Upper lobe of left lung (tissue), 6 donors: ENCODE measurements around the gene SYNCRIP. TPM values are rescaled to one million over a fixed set of nuclear protein-coding genes. Genes with fewer than 3 reads are reported as not detected.
"Not testable (repeated sequence)": the region's sequence is repeated elsewhere in the genome, so short reads cannot be mapped to it uniquely, and the experiment has no call there.

Source experiments
- ATAC-seq, 2 donors: fragments of 200-7000 bp; cut with Tn5 transposase; one replicate each; pipeline ENCODE4 v1.9.1; 2022; ENCODE audit warnings: mild to moderate bottlenecking in 2 of 2, moderate library complexity in 2 of 2; ENCODE audit not compliant: low FRiP score in 2 of 2
- DNase-seq, 2 donors: peaks; one replicate each; pipeline ENCODE4 v3.0.0-alpha.2; 2019 to 2020
- H3K27ac ChIP-seq, 4 donors: fragments of 200-600 bp; sonication (generic); one replicate each; pipeline ENCODE4 v1.5.1; 2016 to 2019
- H3K27me3 ChIP-seq, 4 donors: fragments of 200-600 bp; sonication (generic); one replicate each; pipeline ENCODE4 v1.5.1; 2017 to 2019
- H3K36me3 ChIP-seq, 4 donors: fragments of 200-600 bp; sonication (generic); one replicate each; pipeline ENCODE4 v1.5.1; 2016 to 2019
- H3K4me1 ChIP-seq, 4 donors: fragments of 200-600 bp; sonication (generic); one replicate each; pipeline ENCODE4 v1.5.1; 2018 to 2019
- H3K4me3 ChIP-seq, 4 donors: fragments of 200-600 bp; sonication (generic); one replicate each; pipeline ENCODE4 v1.5.1; 2017 to 2019; ENCODE audit warnings: mild to moderate bottlenecking in 2 of 4, moderate library complexity in 1 of 4
- H3K9me3 ChIP-seq, 4 donors: fragments of 200-600 bp; sonication (generic); one replicate each; pipeline ENCODE4 v1.5.1; 2018 to 2019
- CTCF ChIP-seq, 6 experiments: fragments of 450-650 bp in 4 of 6; fragments of 200-600 bp in 2 of 6; sonication (generic) in 2 of 6; IDR thresholded peaks; one replicate each; pipeline ENCODE4 v1.5.1; 2016 to 2019; ENCODE audit warnings: antibody characterized with exemption in 6 of 6
- EP300 ChIP-seq, 4 donors: sonication (generic); formaldehyde crosslinking; IDR thresholded peaks; one replicate each; pipeline ENCODE4 v1.5.1; 2017; ENCODE audit warnings: antibody characterized with exemption in 4 of 4, control low read depth in 2 of 4
- POLR2A ChIP-seq, 4 donors: fragments of 450-650 bp; IDR thresholded peaks; one replicate each; pipeline ENCODE4 v1.5.1; 2016 to 2017; ENCODE audit warnings: antibody characterized with exemption in 4 of 4, mild to moderate bottlenecking in 2 of 4
- POLR2AphosphoS5 ChIP-seq, 2 donors: sonication (generic); formaldehyde crosslinking; IDR thresholded peaks; one replicate each; pipeline ENCODE4 v1.5.1; 2017; ENCODE audit warnings: antibody characterized with exemption in 2 of 2
- WGBS, 2 donors: methylation state at CpG; one replicate each; pipeline ENCODE4 v1.1.5; 2017 to 2018; 5-methylcytosine and 5-hydroxymethylcytosine counted together
- total RNA-seq, 6 donors: library from RNA; depleted of rRNA in 4 of 6; stranded (reverse); fragments of >200 nt in 4 of 6; gene quantifications; one replicate each; pipeline versions ENCODE4 v1.1.0 to v1.2.1, GENCODE V29; 2016 to 2021
- donor health status: DM: no; HTN: no; CAD: no; lungs with moderate emphysema.
- donor health status: DM: no; HTN: yes; CAD: no; lungs with severe emphysema.

The SYNCRIP gene
- total RNA-seq, 6 donors from 2014 or later = 30.4 to 87.8 (median 65.1) TPM

- peaks cover 0 to 7% (median 0%) of the 10 kb centered on the region in 4 donors for H3K36me3 ChIP-seq
- DNase-seq = no peak
- ATAC-seq = no peak
- H3K27ac ChIP-seq = no peak overlapping the region
- no peak overlapping the region for H3K4me3 ChIP-seq
- WGBS, 2 donors = 65 to 77% methylated on average over 2 of the region's 2 CpGs
- H3K27me3 ChIP-seq = no peaks in the 10 kb centered on the region
- peaks cover 19 to 34% (median 23%) of the 10 kb centered on the region in 4 donors for H3K4me1 ChIP-seq
- TF ChIP-seq CTCF (IDR thresholded peaks at IDR 0.05) (no peak), POLR2A (IDR thresholded peaks at IDR 0.05) (no peak), POLR2AphosphoS5 (IDR thresholded peaks at IDR 0.05) (no peak), EP300 (IDR thresholded peaks at IDR 0.05) (no peak)
- H3K9me3 ChIP-seq = no peaks in the 10 kb centered on the region
These were observed 66.2 kb downstream of the SYNCRIP start for GRCh38 chr6:85576476-85576875.

GRCh38 chr6:85574932-85575598 lies 67.6 kb downstream of the SYNCRIP start:
- ATAC-seq (no peak), DNase-seq (no peak)
- peaks cover 15 to 21% (median 18%) of the 10 kb centered on the region in 4 donors for H3K4me1 ChIP-seq
- no peaks in the 10 kb centered on the region for H3K27me3 ChIP-seq
- H3K27ac ChIP-seq = no peak overlapping the region
- TF ChIP-seq CTCF (IDR thresholded peaks at IDR 0.05) (no peak), POLR2AphosphoS5 (IDR thresholded peaks at IDR 0.05) (no peak), POLR2A (IDR thresholded peaks at IDR 0.05) (no peak), EP300 (IDR thresholded peaks at IDR 0.05) (no peak)
- no peaks in the 10 kb centered on the region for H3K9me3 ChIP-seq
- H3K36me3 ChIP-seq = peaks cover 0 to 18% (median 3%) of the 10 kb centered on the region in 4 donors
- H3K4me3 ChIP-seq = no peak overlapping the region

GRCh38 chr6:85569323-85569722 lies 73.4 kb downstream of the SYNCRIP start:
- H3K4me3 ChIP-seq = no peak overlapping the region
- no peaks in the 10 kb centered on the region for H3K9me3 ChIP-seq
- no peak overlapping the region for H3K27ac ChIP-seq
- no peaks in the 10 kb centered on the region for H3K27me3 ChIP-seq
- no peak for TF ChIP-seq EP300 (IDR thresholded peaks at IDR 0.05)
- TF ChIP-seq POLR2AphosphoS5 (IDR thresholded peaks at IDR 0.05) = no peak
- no peak for TF ChIP-seq CTCF (IDR thresholded peaks at IDR 0.05)
- no peak for TF ChIP-seq POLR2A (IDR thresholded peaks at IDR 0.05)
- no peaks in the 10 kb centered on the region for H3K4me1 ChIP-seq
- H3K36me3 ChIP-seq = peaks cover 0 to 37% (median 4%) of the 10 kb centered on the region in 4 donors
- DNase-seq = no peak
- ATAC-seq = no peak

GRCh38 chr6:85568411-85568810 lies 74.3 kb downstream of the SYNCRIP start:
- Histone ChIP-seq H3K9me3 (no peaks in the 10 kb centered on the region), H3K27me3 (no peaks in the 10 kb centered on the region), H3K4me3 (no peak overlapping the region), H3K36me3 (peaks cover 0 to 42% (median 4%) of the 10 kb centered on the region in 4 donors), H3K4me1 (no peaks in the 10 kb centered on the region), H3K27ac (no peak overlapping the region)
- TF ChIP-seq POLR2A (IDR thresholded peaks at IDR 0.05) (no peak), EP300 (IDR thresholded peaks at IDR 0.05) (no peak), CTCF (IDR thresholded peaks at IDR 0.05) (no peak), POLR2AphosphoS5 (IDR thresholded peaks at IDR 0.05) (no peak)
- no peak for DNase-seq
- 91 to 93% methylated on average over 6 of the region's 6 CpGs for WGBS, 2 donors
- no peak for ATAC-seq

- no peaks in the 10 kb centered on the region for H3K27me3 ChIP-seq
- no peak for DNase-seq
- no peak for TF ChIP-seq POLR2A (IDR thresholded peaks at IDR 0.05)
- TF ChIP-seq CTCF (IDR thresholded peaks at IDR 0.05) = no peak
- TF ChIP-seq POLR2AphosphoS5 (IDR thresholded peaks at IDR 0.05) = no peak
- no peak for TF ChIP-seq EP300 (IDR thresholded peaks at IDR 0.05)
- H3K27ac ChIP-seq = no peak overlapping the region
- H3K9me3 ChIP-seq = no peaks in the 10 kb centered on the region
- H3K4me1 ChIP-seq = no peaks in the 10 kb centered on the region
- no peak for ATAC-seq
- H3K4me3 ChIP-seq = no peak overlapping the region
- 0 to 10% methylated on average over 1 of the region's 1 CpG for WGBS, 2 donors
- H3K36me3 ChIP-seq = peaks cover 0 to 38% (median 7%) of the 10 kb centered on the region in 4 donors
These were observed 77.0 kb downstream of the SYNCRIP start for GRCh38 chr6:85565736-85566135.

GRCh38 chr6:85564223-85564622 lies 78.5 kb downstream of the SYNCRIP start:
- DNase-seq, H3K27ac ChIP-seq, H3K9me3 ChIP-seq, H3K4me1 ChIP-seq, H3K4me3 ChIP-seq, H3K27me3 ChIP-seq, ATAC-seq: not testable (repeated sequence)
- WGBS, 2 donors = 95 to 100% methylated on average over 2 of the region's 2 CpGs
- H3K36me3 ChIP-seq = peaks cover 0 to 40% (median 11%) of the 10 kb centered on the region in 4 donors
